Testis (tissue), 3 donors: ENCODE data around the gene CPSF2. TPM values are rescaled to one million over a fixed set of nuclear protein-coding genes. Genes with fewer than 3 reads are reported as not detected.
"Not testable (repeated sequence)": the region's sequence is repeated elsewhere in the genome, so short reads cannot be mapped to it uniquely, and the experiment has no call there.

ENCODE experiments used
- DNase-seq: peaks from one replicate; pipeline ENCODE4 v3.0.0-alpha.2; 2019
- H3K27ac ChIP-seq, 2 donors: fragments of 200-600 bp; sonication (generic); one replicate each; pipeline ENCODE4 v1.5.1; 2019
- H3K27me3 ChIP-seq: fragments of 200-600 bp; sonication (generic); one replicate; pipeline ENCODE4 v1.5.1; 2019
- H3K36me3 ChIP-seq: fragments of 200-600 bp; sonication (generic); one replicate; pipeline ENCODE4 v1.5.1; 2017; ENCODE audit warnings: low read depth; ENCODE audit errors: missing control alignments
- H3K4me1 ChIP-seq: fragments of 200-600 bp; sonication (generic); one replicate; pipeline ENCODE4 v1.5.1; 2019
- H3K4me3 ChIP-seq, 2 donors: fragments of 200-600 bp; sonication (generic); one replicate each; pipeline ENCODE4 v1.5.1; 2017 to 2019
- H3K9me3 ChIP-seq: fragments of 200-600 bp; sonication (generic); one replicate; pipeline ENCODE4 v1.5.1; 2017
- CTCF ChIP-seq, 3 experiments: fragments of 450-650 bp in 2 of 3; fragments of 200-600 bp in 1 of 3; sonication (generic) in 1 of 3; IDR thresholded peaks; one replicate each; pipeline ENCODE4 v1.5.1; 2016 to 2019; ENCODE audit warnings: antibody characterized with exemption in 3 of 3, mild to moderate bottlenecking in 2 of 3, moderate library complexity in 1 of 3
- POLR2A ChIP-seq: fragments of 450-650 bp; IDR thresholded peaks from one replicate; pipeline ENCODE4 v1.6.1; 2017; ENCODE audit warnings: antibody characterized with exemption, mild to moderate bottlenecking, moderate library complexity
- WGBS, 2 donors: methylation state at CpG; one replicate each; pipeline ENCODE4 v1.1.5; 2018; 5-methylcytosine and 5-hydroxymethylcytosine counted together
- intact Hi-C: fragments of 100-400 bp; cut with DNase I; formaldehyde crosslinking; loops from one replicate; pipeline ENCODE4 v1.15.1; 2023; ENCODE audit warnings: low total_unique reads
- polyA plus RNA-seq: library from polyadenylated mRNA; stranded (reverse); fragments of 350-450 nt; fragmentation: Illumina TruSeq; extraction: RNeasy Lipid Tissue Mini Kit (QIAGEN cat#74804); gene quantifications from one replicate; pipeline ENCODE4 v1.2.3, GENCODE V29; 2014; ENCODE audit warnings: low read depth, low replicate concordance; ENCODE audit not compliant: insufficient read depth
- total RNA-seq, 2 donors: library from RNA; depleted of rRNA; stranded (reverse); fragments of >200 nt; gene quantifications; one replicate each; pipeline ENCODE4 v1.2.3, GENCODE V29; 2016

Gene CPSF2
- total and polyA plus RNA-seq, 3 donors from 2014 or later, result 49.2 to 66.1 (median 56.1) TPM

GRCh38 chr14:92164958-92165357 lies 43.2 kb downstream of the CPSF2 start:
- Histone ChIP-seq H3K27me3 (no peaks in the 10 kb centered on the region), H3K9me3 (no peaks in the 10 kb centered on the region), H3K36me3 (no peaks in the 10 kb centered on the region), H3K27ac (no peak overlapping the region), H3K4me1 (no peaks in the 10 kb centered on the region), H3K4me3 (no peak overlapping the region)
- WGBS, 2 donors, result 95% methylated on average over 2 of the region's 2 CpGs
- no peak for DNase-seq
- TF ChIP-seq POLR2A (no peak), CTCF (IDR thresholded peaks at IDR 0.05) (no peak)
- intact Hi-C loops, result no loop called here

- TF ChIP-seq CTCF (IDR thresholded peaks at IDR 0.05), result no peak
- no peak for TF ChIP-seq POLR2A
- Histone ChIP-seq H3K36me3 (no peaks in the 10 kb centered on the region), H3K9me3 (no peaks in the 10 kb centered on the region), H3K4me3 (no peak overlapping the region), H3K27me3 (no peaks in the 10 kb centered on the region), H3K4me1 (no peaks in the 10 kb centered on the region), H3K27ac (no peak overlapping the region)
- intact Hi-C loops, result no loop called here
- DNase-seq, result no peak
- 88 to 89% methylated on average over 1 to 2 of the region's 2 CpGs for WGBS, 2 donors
Observed at GRCh38 chr14:92173668-92174067, 51.9 kb downstream of the CPSF2 start.

GRCh38 chr14:92175811-92176210 lies 54.0 kb downstream of the CPSF2 start:
- 67 to 69% methylated on average over 2 of the region's 2 CpGs for WGBS, 2 donors
- intact Hi-C loops, result no loop called here
- TF ChIP-seq CTCF (IDR thresholded peaks at IDR 0.05), result no peak
- no peak for TF ChIP-seq POLR2A

GRCh38 chr14:92176476-92176875 lies 54.7 kb downstream of the CPSF2 start:
- Histone ChIP-seq H3K27ac (no peak overlapping the region), H3K4me3 (no peak overlapping the region), H3K9me3 (no peaks in the 10 kb centered on the region), H3K36me3 (no peaks in the 10 kb centered on the region), H3K27me3 (no peaks in the 10 kb centered on the region), H3K4me1 (no peaks in the 10 kb centered on the region)
- no peak for TF ChIP-seq POLR2A
- TF ChIP-seq CTCF (IDR thresholded peaks at IDR 0.05), result no peak
- intact Hi-C loops, result no loop called here
- WGBS, 2 donors, result 87 to 89% methylated on average over 2 of the region's 2 CpGs
- no peak for DNase-seq

More at GRCh38 chr14:92175811-92176210, 54.0 kb downstream of the CPSF2 start:
- H3K9me3 ChIP-seq, result no peaks in the 10 kb centered on the region
- H3K27me3 ChIP-seq, result no peaks in the 10 kb centered on the region
- no peaks in the 10 kb centered on the region for H3K36me3 ChIP-seq
- no peak for DNase-seq
- H3K4me3 ChIP-seq, result no peak overlapping the region
- no peaks in the 10 kb centered on the region for H3K4me1 ChIP-seq
- H3K27ac ChIP-seq, result no peak overlapping the region

- DNase-seq, H3K4me3 ChIP-seq, H3K27me3 ChIP-seq, H3K9me3 ChIP-seq, intact Hi-C loops, H3K36me3 ChIP-seq, H3K27ac ChIP-seq, H3K4me1 ChIP-seq: not testable (repeated sequence)
Observed at GRCh38 chr14:92179178-92179577, 57.4 kb downstream of the CPSF2 start.
